Measurements from ENCODE around the gene BUD23.
"Not testable (repeated sequence)": the region's sequence is repeated elsewhere in the genome, so short reads cannot be mapped to it uniquely, and the experiment has no call there.

BUD23 gene
- 31.9 to 80.2 (median 54.7) reads per million in 4 experiments for total RNA-seq

DNA sequence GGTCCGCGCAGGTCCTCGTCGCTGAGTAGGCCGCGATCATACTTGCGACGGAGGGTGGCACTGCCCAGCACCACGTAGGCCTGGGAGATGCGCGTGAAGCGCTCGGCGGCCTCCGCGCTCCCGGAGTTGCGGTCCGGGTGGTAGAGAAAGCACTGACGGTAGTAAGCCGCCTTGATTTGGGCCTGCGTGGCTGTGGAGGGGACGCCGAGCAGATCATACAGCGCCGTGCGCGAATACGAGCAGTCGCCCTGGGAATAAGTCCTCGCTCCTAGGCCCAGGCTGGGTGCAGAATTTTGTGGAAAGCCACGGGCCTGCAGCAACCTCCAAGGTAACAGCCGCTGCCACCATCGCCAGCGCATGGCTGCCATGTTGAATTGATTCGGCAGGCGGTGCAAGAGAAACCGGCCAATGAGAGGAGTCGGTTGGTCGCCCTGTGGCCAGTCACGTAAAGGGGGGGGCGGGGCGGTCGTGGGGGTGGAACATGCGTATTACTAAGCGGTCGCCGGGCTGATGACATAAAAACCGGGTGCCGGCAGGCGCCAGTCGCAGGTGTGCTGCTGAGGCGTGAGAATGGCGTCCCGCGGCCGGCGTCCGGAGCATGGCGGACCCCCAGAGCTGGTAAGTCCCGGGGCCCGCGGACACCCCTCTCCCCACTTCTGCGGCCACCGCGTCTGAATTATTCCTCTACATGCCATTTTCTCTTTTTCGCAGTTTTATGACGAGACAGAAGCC lies at the start of gene BUD23, which contains the start of gene DNAJC30:
Gene BUD23, plus strand, starts transcription at position 542 of the 732 bp plus-strand sequence. Its CDS starts 29 bp downstream, at position 571.
Gene DNAJC30, minus strand, starts transcription at position 398 of the 732 bp plus-strand sequence. Its CDS starts 30 bp downstream, at position 368.
- peak; percentile 97 for DNase-seq

DNA sequence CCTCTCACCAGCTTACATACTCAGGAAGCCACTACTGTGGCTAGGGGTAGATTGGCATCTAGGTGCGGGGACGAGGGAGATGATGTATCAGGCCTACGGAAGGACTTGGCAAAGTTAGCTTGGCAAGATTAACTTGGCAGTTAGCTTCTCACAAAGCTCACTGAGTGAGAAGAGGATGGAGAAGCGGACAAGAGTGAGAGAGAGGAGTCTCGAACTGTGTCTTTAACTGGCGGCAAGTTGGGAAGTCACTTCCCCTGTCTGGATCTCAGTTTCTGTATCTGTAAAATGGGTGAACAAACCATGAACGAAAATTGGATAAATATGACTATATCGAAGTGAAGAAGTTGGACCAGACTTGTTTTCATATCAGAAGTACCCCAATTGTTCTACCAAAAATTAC lies 49.6 kb upstream of the BUD23 start:
- no peak for DNase-seq

DNA sequence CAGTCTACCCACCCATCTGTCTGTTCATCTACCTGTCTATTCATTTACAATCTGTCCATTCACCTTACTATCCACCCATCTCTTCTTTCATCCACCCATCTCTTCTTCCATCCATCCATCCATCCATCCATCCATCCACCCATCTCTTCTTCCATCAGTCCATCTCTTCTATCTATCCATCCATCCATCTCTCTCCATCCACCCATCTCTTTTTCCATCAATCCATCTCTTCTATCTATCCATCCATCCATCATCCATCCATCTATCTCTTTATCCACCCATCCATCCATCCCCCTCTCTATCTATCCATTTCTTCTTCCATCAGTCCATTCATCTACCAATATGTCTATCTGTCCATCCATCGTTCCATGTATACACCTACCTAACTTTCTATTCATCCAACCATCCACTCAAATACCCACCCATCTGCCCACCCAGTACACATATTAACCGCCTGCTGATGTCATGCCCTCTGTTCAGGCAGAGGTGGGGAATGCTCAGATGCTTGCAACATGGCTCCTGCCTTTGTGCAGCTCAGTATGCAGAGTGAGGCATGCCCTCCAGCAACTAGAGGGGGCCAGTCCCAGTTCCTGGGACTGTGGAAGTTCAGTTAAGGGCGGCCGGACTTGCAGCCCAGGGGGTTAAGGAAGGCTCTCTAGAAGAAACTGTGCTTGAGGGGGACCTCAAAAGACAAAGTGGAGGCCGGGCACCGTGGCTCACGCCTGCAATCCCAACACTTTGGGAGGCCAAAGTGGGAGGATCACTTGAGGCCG lies 47.8 kb upstream of the BUD23 start:
- no peak for DNase-seq

DNA sequence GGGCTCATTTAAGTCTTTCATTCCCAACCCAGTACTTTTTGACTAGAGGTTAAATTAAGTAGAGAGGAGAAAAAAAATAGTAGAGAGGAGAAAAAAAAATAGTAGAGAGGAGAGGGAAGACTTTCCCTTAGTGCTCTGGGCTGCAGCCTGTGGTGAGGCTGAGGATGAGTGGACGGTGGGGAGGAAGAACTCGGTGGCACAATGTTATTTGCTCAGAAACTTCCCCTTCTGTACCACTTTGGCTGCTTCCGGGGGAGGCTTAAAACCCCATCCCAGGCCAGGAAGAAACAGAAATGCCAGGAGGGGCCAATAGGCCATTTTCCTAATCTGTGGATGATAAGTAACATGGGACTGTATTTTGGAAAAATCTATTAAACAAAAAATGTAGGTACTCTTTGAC lies 44.5 kb upstream of the BUD23 start:
- no peak for DNase-seq

- no peak for DNase-seq
Observed at GRCh38 chr7:73642834-73643233, 40.6 kb upstream of the BUD23 start.

GRCh38 chr7:73644688-73645286 lies 38.6 kb upstream of the BUD23 start:
- DNase-seq, result no peak

DNA sequence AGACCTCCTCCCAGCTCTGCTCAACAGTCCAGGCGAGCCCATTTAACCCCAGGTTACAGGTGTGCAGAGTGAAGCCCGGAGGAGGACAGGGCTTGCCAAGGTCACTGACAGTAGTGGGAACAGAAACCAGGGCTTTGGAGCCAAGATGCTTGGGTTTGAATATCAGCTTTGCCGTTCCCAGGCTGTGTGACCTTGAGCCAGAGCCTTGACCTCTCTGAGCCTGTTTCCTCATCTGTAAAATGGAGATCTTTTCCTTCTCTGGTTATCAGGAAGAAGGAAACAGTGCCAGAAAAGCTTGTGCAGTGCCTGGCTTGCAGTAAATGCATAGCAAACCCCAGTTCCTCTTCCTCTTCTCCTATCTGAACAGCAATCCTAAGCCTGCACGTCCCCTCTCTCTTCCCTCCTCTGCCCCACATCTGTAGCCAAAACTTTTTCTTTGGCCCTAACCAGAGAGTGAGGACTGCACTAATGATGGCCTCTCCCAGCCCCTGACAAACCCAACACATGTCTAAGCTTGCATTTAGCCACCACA lies 37.7 kb upstream of the BUD23 start:
- no peak for DNase-seq

DNA sequence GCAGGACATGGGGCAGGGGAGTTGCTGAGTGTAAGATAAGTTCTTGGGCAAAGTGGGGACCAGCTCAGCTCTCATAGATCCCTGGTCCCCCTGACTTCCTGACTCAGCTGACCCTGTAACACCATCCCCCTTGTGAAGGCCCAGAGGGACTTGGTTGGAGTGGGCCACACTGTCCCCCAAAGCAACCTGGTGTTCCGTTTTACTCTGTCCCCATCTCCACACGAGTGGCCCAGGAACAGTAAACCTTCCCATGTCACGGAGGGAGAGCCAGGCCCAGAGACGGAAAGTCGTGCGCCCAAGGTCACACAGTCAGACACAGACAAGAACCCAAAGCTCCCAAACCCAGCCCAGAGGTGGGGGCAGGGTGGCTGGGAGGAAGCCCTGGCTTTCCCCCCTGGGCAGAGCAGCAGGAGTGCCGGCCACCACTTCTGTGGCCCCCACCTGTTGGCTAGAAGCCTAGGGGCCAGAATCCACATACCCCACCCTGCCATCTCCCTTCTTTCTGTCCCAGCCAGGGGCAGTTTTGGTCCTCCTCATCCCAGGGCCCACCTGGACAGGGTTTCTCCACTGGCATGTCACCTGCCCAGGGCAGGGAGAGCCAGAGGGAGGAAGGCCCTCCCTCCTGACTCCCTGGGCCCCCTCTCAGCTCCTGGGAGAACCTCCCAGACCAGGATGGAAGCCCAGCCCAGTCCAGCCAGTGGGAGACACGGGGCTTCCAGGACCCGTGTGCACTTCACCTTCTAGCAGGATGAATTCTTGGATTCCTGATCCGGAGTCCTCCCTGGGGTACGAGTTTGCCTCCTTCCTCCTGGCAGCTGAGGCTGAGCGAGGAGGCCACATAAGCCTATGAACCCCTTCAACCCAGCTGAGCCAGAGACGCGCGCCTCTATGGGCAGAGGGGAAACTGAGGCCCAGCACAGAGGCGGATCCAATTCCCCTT lies 36.3 kb upstream of the BUD23 start:
- DNase-seq, result no peak

GRCh38 chr7:73647725-73648592 lies 35.4 kb upstream of the BUD23 start:
- DNase-seq, result peak; percentile 6

DNA sequence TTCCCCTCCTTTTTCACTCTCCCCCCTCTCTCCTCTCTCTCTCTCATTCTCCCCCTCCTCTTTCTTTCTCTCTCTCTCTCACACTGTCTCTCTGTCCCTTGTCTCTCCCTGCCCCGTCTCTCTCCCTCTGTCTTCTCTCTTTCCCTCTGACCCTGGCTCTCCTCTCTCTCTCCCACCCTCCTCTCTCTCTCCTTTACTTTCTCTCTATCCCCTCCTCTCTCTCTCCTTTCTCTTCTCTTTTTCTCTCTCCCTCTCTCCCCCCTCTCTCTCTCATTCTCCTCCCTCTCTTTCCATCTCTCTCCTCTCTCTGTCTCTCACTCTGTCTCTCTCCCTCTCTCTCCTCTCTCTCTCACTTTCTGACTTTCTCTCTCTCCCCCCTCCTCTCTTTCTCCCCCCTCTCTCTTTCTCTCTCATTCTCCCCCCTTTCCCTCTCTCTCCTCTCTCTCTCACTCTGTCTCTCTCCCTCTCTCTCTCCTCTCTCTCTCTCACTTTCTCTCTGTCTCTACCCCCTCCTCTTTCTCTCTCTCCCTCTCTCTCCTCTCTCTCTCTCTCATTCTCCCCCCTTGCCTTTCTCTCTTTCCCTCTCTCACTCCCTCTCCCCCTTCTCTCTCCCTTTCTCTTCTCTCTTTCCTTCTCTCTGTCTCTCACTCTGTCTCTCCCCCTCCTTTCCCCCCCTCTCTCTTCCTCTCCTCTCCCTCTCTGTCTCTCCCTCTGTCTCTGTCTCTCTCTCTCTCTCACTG lies 34.6 kb upstream of the BUD23 start:
- no peak for DNase-seq

GRCh38 chr7:73649576-73649975 lies 33.8 kb upstream of the BUD23 start:
- no peak for DNase-seq

DNA sequence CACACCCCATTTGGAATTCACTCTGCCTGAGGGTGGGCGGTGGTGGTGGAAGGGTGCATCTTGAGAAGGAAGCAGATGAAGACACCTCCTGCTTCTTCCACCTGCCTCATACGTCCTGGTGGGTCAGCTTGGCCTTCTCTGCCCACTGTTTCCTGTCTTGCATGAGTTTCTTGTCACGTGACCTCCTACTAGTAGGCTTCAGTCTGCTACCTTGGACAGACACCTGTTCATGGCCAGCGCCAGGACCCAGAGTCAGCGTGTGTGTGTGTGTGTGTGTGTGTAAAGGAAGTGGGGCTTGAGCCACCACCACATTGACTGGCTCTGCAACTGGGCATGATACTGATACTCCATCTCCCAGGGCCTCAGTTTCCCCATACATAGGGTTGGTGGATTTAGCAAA lies 32.9 kb upstream of the BUD23 start:
- no peak for DNase-seq

DNA sequence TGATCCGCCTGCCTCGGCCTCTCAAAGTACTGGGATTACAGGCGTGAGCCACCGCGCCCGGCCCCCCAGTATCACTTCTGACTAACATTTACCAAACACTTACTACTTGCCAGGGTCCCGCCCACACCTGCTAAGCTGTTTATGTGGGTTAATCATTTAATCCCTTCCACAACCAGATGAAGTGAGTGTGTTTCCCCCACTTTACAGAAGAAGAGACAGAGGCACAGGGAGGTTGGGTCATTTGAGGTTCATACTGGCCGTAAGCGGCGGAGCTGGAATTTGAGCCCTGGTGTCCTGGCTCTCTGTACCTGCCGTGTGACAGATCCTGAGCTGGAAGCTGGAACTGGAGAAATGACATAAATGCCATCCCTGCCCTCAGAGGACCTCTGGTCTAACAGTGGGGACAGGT lies 30.9 kb upstream of the BUD23 start:
- DNase-seq, result no peak

- not testable (repeated sequence) for DNase-seq
Observed at GRCh38 chr7:73655309-73655708, 28.1 kb upstream of the BUD23 start.

DNA sequence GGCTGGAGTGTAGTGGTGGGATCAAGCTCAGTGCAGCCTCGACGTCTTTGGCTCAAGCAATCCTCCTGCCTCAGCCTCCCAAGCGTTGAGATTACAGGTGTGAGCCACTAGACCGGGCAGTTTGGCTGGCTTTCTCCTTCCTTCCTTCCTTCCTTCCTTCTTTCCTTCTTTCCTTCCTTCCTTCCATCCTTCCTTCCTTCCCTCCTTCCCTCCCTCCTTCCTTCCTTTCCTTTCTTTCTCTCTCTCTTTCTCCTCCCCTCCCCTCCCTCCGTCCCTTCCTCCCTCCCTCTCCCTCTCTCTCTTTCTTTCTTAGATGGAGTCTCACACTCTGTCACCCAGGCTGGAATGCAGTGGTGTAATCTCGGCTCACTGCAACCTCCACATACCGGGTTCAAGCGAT lies 23.4 kb upstream of the BUD23 start:
- no peak for DNase-seq

DNA sequence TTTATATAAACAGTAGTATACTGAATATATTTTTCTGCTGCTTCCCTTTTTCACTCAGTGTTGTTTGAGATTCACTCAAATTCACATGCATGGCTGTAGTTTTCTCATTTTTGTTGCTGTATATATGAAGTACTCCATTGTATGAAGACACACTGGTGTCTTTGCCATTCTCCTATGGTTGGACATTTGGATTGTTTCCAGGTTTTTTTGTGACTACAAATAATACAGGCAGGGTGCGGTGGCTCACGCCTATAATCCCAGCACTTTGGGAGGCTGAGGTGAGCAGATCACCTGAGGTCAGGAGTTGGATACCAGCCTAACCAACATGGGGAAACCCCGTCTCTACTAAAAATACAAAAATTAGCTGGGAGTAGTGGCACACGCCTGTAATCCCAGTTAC lies 22.8 kb upstream of the BUD23 start:
- not testable (repeated sequence) for DNase-seq

- DNase-seq, result no peak
Observed at GRCh38 chr7:73663033-73663432, 20.4 kb upstream of the BUD23 start.

GRCh38 chr7:73667344-73668102 lies 15.9 kb upstream of the BUD23 start, which contains the start of gene VPS37D:
VPS37D (plus strand) TSS chr7:73667831; CDS start chr7:73667959, 128 bp downstream.
- peak; percentile 94 for DNase-seq

DNA sequence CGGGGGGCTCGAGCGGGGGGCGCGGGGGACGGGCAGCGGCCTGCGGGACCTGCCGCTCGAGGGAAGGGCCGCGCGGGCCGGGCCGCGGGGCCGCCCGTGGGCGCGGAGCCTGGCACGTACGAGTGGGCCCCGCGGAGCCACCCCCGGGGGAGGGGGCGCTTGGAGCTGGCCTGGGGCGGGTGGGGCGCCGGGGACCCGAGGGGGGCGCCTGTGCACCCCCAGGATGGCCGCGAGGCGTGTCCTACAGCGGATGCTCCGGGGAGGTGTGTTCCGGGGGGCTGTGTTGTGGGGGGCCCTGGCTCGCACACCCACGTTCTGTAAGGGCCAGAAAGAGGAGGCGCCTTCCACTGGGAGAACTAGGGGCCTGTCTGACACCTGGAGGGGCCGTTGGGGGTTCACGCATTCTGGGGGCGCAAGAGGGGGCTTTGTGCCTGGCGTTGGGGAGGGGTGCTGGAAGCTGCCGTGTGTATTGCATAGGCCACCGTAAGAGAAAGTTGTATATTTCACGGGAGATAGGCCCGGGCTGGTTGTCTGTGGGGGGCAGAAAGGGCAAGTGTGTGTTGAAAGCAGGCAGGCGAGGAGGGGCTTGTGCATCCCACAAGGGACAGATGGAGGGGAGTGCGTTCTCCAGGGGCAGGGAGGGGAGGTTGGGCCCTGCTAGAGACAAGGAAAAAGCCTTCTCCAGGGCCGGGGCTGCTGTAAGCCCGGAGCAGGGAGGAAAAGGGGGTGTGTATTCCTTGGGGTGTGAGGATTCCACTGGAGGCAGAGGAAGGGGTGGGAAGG lies 15.1 kb upstream of the BUD23 start:
- DNase-seq, result no peak
